NCI-H2107 treated with DMSO at 0.1 percent for 48 hours (cell line): ENCODE data around the gene HDLBP.

Experiments used
- DNase-seq: peaks from one replicate; lab custom pipeline; 2025; ENCODE audit not compliant: unreplicated experiment; lab: John Stamatoyannopoulos, UW

The HDLBP gene

GRCh38 chr2:241179899-241180298 lies 135.6 kb downstream of the HDLBP start:
- no peak for DNase-seq

- DNase-seq, result no peak
Measured at GRCh38 chr2:241178961-241179360, 136.5 kb downstream of the HDLBP start.

GRCh38 chr2:241177526-241178334 lies 137.7 kb downstream of the HDLBP start:
- no peak for DNase-seq
